KBM-7 (cell line): Measurements from ENCODE around the gene CSNK2A1.

Experiments used
- DNase-seq: peaks from one replicate; pipeline ENCODE4 v3.0.0-alpha.2; 2015
- in situ Hi-C: fragments of 300-500 bp; cut with MboI; formaldehyde crosslinking; loops from 2 replicates; pipeline ENCODE4 v1.14.3; 2020; ENCODE audit warnings: low sequenced_read_pairs, low pct_unique_long_range_greater_than_20kb, mixed read lengths

The CSNK2A1 gene

GRCh38 chr20:437787-438486 lies 105.7 kb downstream of the CSNK2A1 start:
- DNase-seq = peak; percentile 12
- in situ Hi-C loops = no loop called here

GRCh38 chr20:436476-436875 lies 107.1 kb downstream of the CSNK2A1 start:
- in situ Hi-C loops = no loop called here
- DNase-seq = no peak

GRCh38 chr20:435558-435957 lies 108.0 kb downstream of the CSNK2A1 start:
- no peak for DNase-seq
- in situ Hi-C loops = no loop called here

- in situ Hi-C loops = no loop called here
- no peak for DNase-seq
Measured at GRCh38 chr20:434661-435419, 108.8 kb downstream of the CSNK2A1 start.

- in situ Hi-C loops = no loop called here
Measured at GRCh38 chr20:434221-434620, 109.4 kb downstream of the CSNK2A1 start.

GRCh38 chr20:433300-433975 lies 110.2 kb downstream of the CSNK2A1 start:
- in situ Hi-C loops = no loop called here
- DNase-seq = no peak

More at GRCh38 chr20:434221-434620, 109.4 kb downstream of the CSNK2A1 start:
- no peak for DNase-seq

- in situ Hi-C loops = no loop called here
- no peak for DNase-seq
Measured at GRCh38 chr20:432677-433299, 110.8 kb downstream of the CSNK2A1 start.

- no peak for DNase-seq
- in situ Hi-C loops = no loop called here
Measured at GRCh38 chr20:432208-432607, 111.4 kb downstream of the CSNK2A1 start.

- peak; percentile 80 for DNase-seq
- in situ Hi-C loops = no loop called here
Measured at GRCh38 chr20:431012-431904, 112.3 kb downstream of the CSNK2A1 start.

GRCh38 chr20:430091-430999 lies 113.2 kb downstream of the CSNK2A1 start:
- no peak for DNase-seq
- in situ Hi-C loops = no loop called here

GRCh38 chr20:428658-429200 lies 114.9 kb downstream of the CSNK2A1 start:
- no peak for DNase-seq
- in situ Hi-C loops = no loop called here

- DNase-seq = no peak
- in situ Hi-C loops = no loop called here
Measured at GRCh38 chr20:427849-428657, 115.5 kb downstream of the CSNK2A1 start.

- in situ Hi-C loops = no loop called here
- no peak for DNase-seq
Measured at GRCh38 chr20:427401-427800, 116.2 kb downstream of the CSNK2A1 start.

- in situ Hi-C loops = no loop called here
- DNase-seq = no peak
Measured at GRCh38 chr20:426566-426965, 117.0 kb downstream of the CSNK2A1 start.
